Activated CD4-positive, alpha-beta T cell treated with anti-CD3 and anti-CD28 coated beads, Interleukin-2, amount 10 ng/mL, durations not matched to agents 24 days and 14 days (primary cell): Measurements from ENCODE around the gene NEK7. TPM values are rescaled to one million over a fixed set of nuclear protein-coding genes. Genes with fewer than 3 reads are reported as not detected.

Experiments used
- DNase-seq: peaks from one replicate; pipeline ENCODE4 v3.0.0; 2022
- H3K27ac Mint-ChIP-seq: one replicate; pipeline ENCODE4 v1.8.0; 2022; ENCODE audit warnings: mild to moderate bottlenecking, mixed read lengths
- H3K27me3 Mint-ChIP-seq: one replicate; pipeline ENCODE4 v1.8.0; 2022; ENCODE audit warnings: mixed read lengths
- H3K36me3 Mint-ChIP-seq: one replicate; pipeline ENCODE4 v1.8.0; 2022; ENCODE audit warnings: low read depth, mild to moderate bottlenecking, mixed read lengths
- H3K4me1 Mint-ChIP-seq: one replicate; pipeline ENCODE4 v1.8.0; 2021; ENCODE audit warnings: mixed read lengths
- H3K4me3 Mint-ChIP-seq: one replicate; pipeline ENCODE4 v1.8.0; 2022; ENCODE audit warnings: mild to moderate bottlenecking, moderate library complexity, mixed read lengths
- H3K9me3 Mint-ChIP-seq: one replicate; pipeline ENCODE4 v1.8.0; 2021; ENCODE audit warnings: mixed read lengths
- intact Hi-C: fragments of 100-400 bp; cut with micrococcal nuclease; formaldehyde crosslinking; loops from one replicate; pipeline ENCODE4 v1.15.1; 2023
- total RNA-seq: library from RNA; stranded (reverse); gene quantifications from 2 replicates; pipeline ENCODE4 v1.2.3, GENCODE V29; 2022

Gene NEK7
- total RNA-seq, 1 donor from 2014 or later, result 61.4 TPM

DNA sequence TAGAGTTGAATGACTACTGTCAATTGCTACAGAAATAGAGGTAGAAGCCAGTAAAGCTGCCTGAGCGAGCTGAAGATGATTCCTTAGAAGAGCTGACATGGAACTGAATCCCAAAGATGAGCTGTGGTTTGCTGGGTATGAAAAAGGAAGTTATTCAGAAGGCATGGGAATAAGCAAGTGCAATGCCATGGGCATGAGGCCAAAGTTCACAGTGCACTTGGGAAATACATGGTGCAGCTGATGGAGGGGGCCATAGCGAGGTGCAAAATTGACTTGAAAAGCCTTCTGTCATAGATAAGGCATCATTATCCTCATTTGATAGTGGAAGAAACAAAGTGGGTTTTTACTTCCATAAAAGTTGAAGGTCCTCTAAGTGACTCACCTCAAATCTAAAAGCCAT is 88.6 kb downstream of the NEK7 start:
- Mint-ChIP-seq H3K36me3 (peaks cover 27% of the 10 kb centered on the region), H3K4me3 (no peak overlapping the region), H3K27ac (no peak overlapping the region), H3K27me3 (no peaks in the 10 kb centered on the region), H3K9me3 (no peaks in the 10 kb centered on the region), H3K4me1 (peaks cover 17% of the 10 kb centered on the region)
- no peak for DNase-seq
- intact Hi-C loops, result no loop called here

DNA sequence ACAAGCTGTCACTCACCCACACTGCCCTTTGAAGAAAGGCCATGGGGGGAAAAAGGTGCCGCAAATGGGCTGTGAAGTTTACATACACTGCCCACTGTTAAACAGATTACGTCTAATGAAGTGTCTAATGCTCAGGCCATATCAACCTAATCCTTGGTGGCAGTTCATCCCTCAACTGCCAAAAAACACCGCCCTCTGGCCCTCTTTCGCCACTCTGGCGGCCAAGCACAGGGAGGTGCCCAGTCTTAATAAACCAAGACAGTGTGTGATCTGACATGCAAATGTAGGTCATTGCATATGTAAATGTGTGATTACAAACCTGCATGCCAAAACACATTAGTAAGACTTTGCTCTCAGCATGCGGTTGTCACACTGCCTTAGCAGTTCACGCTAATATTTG is 89.5 kb downstream of the NEK7 start:
- Mint-ChIP-seq H3K36me3 (peaks cover 27% of the 10 kb centered on the region), H3K27ac (no peak overlapping the region), H3K9me3 (no peaks in the 10 kb centered on the region), H3K4me1 (peaks cover 15% of the 10 kb centered on the region), H3K27me3 (no peaks in the 10 kb centered on the region), H3K4me3 (no peak overlapping the region)
- no peak for DNase-seq
- intact Hi-C loops, result no loop called here

DNA sequence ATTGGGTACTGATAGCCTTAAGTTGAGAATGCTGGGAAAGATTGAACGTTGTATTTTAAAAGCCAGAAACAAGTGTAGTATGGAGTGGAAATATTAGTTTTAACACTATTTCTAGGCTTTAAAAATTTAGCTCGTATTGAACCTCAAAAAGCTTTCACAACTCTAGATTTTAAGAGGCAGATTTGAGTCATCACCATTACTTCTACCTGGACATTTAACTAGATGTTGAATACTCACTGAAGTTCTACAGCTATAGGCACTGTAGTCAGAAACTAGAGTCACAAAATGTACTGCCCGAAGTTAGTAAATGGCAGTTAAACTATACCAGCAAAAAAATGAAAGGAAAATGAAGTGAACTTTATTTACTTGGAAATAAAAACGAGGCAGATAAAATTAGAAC is 96.5 kb downstream of the NEK7 start:
- no peaks in the 10 kb centered on the region for H3K27me3 Mint-ChIP-seq
- peak overlapping the region; percentile 14 for H3K27ac Mint-ChIP-seq
- no peak overlapping the region for H3K4me3 Mint-ChIP-seq
- H3K36me3 Mint-ChIP-seq, result peaks cover 25% of the 10 kb centered on the region
- H3K9me3 Mint-ChIP-seq, result no peaks in the 10 kb centered on the region
- intact Hi-C loops, result loop anchor here (10.0 kb wide), 3 partner anchors 212 to 362 kb away; no protein-coding TSS in a partner anchor
- no peak for DNase-seq
- H3K4me1 Mint-ChIP-seq, result peaks cover 29% of the 10 kb centered on the region

DNA sequence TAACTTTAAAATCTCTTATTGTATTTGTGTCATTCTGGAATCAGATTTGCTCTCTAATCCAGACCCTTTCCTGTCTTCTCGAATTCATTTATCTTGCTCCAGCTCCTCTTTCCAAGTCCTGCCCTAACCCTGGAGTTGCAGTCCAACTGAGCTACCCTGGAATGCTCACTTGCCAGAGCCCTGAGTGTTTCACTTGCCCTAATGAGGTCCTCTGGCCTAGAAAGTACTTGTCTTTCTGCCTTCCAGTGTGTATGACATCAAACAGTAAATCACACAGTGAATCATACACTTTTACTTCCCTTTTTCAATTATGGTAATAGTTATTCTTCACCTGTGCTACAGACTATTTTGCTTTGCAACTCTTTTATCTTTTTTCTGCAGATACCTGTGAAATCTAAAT is 96.9 kb downstream of the NEK7 start:
- DNase-seq, result peak; percentile 58
- Mint-ChIP-seq H3K27me3 (no peaks in the 10 kb centered on the region), H3K4me1 (peaks cover 29% of the 10 kb centered on the region), H3K27ac (peak overlapping the region; percentile 83), H3K36me3 (peaks cover 24% of the 10 kb centered on the region), H3K4me3 (peak overlapping the region; percentile 21), H3K9me3 (no peaks in the 10 kb centered on the region)
- intact Hi-C loops, result loop anchor here (10.0 kb wide), 3 partner anchors 211 to 361 kb away; no protein-coding TSS in a partner anchor

DNA sequence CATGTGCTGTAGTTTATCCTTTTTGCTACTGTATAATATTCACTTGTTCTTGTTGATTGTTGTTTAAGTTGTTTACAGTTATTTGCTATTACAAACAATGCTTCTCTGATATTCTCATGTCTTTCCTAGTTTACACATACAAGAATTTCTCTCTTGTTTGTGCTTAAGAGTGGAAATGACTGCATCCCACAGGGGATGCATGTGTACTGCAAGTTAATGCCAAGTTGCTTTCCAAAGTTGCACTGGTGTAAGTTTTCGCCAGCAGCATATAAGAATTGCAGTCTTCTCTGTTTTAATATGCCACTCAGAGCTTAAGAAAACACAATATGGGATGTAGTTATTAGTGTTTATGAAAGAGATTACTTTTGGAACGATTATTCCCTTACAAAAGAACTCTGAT is 97.7 kb downstream of the NEK7 start:
- Mint-ChIP-seq H3K9me3 (no peaks in the 10 kb centered on the region), H3K4me1 (peaks cover 32% of the 10 kb centered on the region), H3K4me3 (no peak overlapping the region), H3K27me3 (no peaks in the 10 kb centered on the region), H3K36me3 (peaks cover 20% of the 10 kb centered on the region), H3K27ac (no peak overlapping the region)
- no peak for DNase-seq
- intact Hi-C loops, result loop anchor here (10.0 kb wide), 3 partner anchors 210 to 360 kb away; no protein-coding TSS in a partner anchor

DNA sequence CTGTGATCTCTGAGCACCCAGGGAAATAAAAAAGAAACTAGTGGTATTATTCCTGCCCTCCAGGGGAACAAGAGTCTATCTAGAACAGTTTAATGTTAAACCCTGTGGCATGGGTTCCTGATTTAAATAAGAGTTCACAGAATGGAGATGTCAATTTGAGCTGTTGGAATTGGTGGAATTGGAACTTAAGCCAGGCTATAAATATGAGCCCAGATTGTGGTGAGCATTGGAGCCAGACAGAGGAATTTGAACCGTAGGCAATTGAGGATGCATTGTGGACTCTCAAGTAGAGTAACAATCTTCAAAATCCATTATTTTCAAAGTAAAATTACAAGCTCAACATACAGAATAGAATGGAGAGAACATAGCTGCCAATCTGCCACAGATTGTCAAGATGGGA is 98.2 kb downstream of the NEK7 start:
- H3K36me3 Mint-ChIP-seq, result peaks cover 20% of the 10 kb centered on the region
- H3K27me3 Mint-ChIP-seq, result no peaks in the 10 kb centered on the region
- no peak overlapping the region for H3K4me3 Mint-ChIP-seq
- DNase-seq, result no peak
- no peaks in the 10 kb centered on the region for H3K9me3 Mint-ChIP-seq
- intact Hi-C loops, result loop anchor here (5.0 to 10.0 kb wide), 5 partner anchors 168 to 427 kb away; no protein-coding TSS in a partner anchor
- H3K27ac Mint-ChIP-seq, result no peak overlapping the region
- peaks cover 36% of the 10 kb centered on the region for H3K4me1 Mint-ChIP-seq

DNA sequence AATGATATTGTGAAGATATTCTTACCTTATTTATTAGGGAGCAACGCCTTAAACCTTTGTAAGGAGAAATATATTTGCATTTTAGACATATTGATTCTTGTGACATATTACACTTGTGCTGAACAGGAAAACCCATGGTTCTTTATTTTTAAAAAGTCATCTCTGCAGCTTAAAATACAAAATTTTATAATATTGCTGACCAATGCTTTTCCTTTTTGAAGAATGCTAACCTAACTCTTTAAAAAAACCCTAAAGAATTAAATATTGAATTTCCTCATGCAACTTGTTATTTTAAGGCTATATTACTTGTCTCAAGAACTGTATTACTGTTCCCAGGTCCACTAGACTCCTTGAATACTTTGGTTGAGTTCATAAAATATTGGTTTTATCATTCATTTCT is 99.0 kb downstream of the NEK7 start:
- no peak for DNase-seq
- intact Hi-C loops, result loop anchor here (5.0 to 10.0 kb wide), 5 partner anchors 168 to 427 kb away; no protein-coding TSS in a partner anchor
- no peak overlapping the region for H3K4me3 Mint-ChIP-seq
- peaks cover 41% of the 10 kb centered on the region for H3K4me1 Mint-ChIP-seq
- no peaks in the 10 kb centered on the region for H3K9me3 Mint-ChIP-seq
- no peaks in the 10 kb centered on the region for H3K27me3 Mint-ChIP-seq
- no peak overlapping the region for H3K27ac Mint-ChIP-seq
- peaks cover 20% of the 10 kb centered on the region for H3K36me3 Mint-ChIP-seq

DNA sequence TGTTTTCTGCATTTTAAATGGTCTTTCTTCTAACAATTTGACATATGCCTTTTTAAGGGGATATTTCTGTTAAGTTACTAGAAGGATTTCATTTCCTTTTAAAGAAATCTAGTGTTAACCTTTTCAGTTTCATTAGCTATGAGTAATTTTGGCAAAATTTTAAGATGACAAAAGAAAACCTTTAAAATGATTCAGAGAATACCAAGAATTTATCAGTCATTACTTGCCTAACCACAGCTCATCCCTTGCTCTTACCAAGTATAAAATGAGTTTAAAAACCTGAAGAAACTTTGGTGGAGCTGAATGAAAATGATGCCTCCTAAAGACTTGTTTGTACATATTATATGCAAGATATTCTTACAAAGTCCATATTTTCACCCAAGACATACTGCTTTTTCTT is 101.7 kb downstream of the NEK7 start:
- no peak for DNase-seq
- Mint-ChIP-seq H3K27ac (peak overlapping the region; percentile 72), H3K4me1 (peaks cover 31% of the 10 kb centered on the region), H3K36me3 (peaks cover 22% of the 10 kb centered on the region), H3K9me3 (no peaks in the 10 kb centered on the region), H3K27me3 (no peaks in the 10 kb centered on the region), H3K4me3 (no peak overlapping the region)
- intact Hi-C loops, result loop anchor here (1.0 to 10.0 kb wide), 9 partner anchors 56 to 482 kb away; partner anchors contain the start of gene NEK7

DNA sequence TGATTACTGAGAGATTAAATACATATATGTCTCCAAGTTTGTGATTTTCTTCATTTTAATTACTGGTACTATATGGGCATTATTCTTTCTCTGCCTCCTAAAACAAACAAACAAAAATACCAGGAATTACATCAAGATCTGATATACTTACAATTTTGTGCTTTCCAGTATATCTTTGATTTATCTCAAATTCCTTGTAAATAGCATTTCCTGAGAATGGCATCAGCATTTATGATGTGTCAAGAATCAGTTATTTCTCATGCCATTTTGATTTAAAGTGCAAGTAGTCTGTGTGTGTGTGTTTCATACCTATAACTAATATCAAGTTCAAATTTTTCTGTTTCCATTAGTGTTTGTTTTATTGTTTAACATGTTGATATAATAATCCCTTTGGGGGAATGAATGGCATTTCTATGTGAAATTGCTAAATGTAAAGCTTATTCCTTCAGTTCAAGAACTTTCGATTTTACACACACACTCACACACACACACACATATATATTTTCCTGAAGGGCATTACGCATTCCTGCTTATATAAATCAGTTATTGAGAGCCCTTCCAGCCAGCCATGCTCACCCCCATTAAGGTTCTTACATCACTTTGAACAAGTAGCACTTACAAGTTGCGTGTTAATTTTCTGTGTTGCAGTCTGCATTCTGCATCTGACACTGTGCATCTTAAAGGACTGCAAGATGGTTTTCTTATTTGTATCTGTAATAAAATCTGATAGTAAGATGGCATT is 102.7 kb downstream of the NEK7 start:
- no peak for DNase-seq
- peak overlapping the region; percentile 29 for H3K4me3 Mint-ChIP-seq
- H3K27ac Mint-ChIP-seq, result peak overlapping the region; percentile 49
- intact Hi-C loops, result loop anchor here (2.0 to 10.0 kb wide), 6 partner anchors 57 to 423 kb away; no protein-coding TSS in a partner anchor
- H3K36me3 Mint-ChIP-seq, result peaks cover 24% of the 10 kb centered on the region
- H3K4me1 Mint-ChIP-seq, result peaks cover 27% of the 10 kb centered on the region
- no peaks in the 10 kb centered on the region for H3K27me3 Mint-ChIP-seq
- H3K9me3 Mint-ChIP-seq, result no peaks in the 10 kb centered on the region

DNA sequence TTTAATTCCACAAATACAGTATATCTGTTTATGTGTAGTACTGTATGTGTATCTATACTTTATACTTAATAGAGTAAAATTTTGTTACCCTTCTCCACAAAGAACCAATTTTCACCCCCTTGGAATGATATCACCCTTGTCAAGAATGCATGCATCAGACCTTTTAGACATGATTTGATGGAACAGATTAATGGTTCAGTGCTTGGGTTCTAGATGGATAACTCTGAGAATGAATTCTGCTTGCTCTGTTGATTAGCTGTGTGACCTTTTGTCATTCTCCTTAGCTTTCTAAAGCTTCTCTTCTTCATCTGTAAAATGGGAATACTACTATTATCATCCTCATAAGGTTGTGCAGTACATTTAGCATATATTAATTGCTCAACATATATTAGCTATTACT is 105.1 kb downstream of the NEK7 start:
- peaks cover 27% of the 10 kb centered on the region for H3K4me1 Mint-ChIP-seq
- intact Hi-C loops, result no loop called here
- no peak overlapping the region for H3K4me3 Mint-ChIP-seq
- no peaks in the 10 kb centered on the region for H3K9me3 Mint-ChIP-seq
- peaks cover 21% of the 10 kb centered on the region for H3K36me3 Mint-ChIP-seq
- no peaks in the 10 kb centered on the region for H3K27me3 Mint-ChIP-seq
- H3K27ac Mint-ChIP-seq, result no peak overlapping the region
- DNase-seq, result no peak

DNA sequence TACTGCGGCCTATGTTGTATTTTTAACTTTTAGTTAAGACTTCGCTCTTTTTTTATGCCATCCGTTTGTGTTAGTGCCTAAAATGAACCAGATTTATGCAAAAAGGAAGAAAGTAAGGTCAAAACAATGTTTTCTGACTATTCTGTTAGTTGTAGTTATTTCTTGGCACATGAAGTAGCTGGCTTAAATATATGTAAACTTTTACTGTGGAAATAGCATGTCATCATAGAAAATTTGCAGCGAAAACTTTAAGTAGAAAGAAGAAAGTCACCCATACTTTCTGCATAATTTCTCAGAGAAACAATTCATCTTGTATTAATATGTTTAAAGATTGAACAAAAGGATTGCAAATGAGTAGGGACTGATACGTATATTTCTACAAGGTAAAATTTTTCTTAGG is 106.4 kb downstream of the NEK7 start:
- Mint-ChIP-seq H3K4me3 (no peak overlapping the region), H3K36me3 (peaks cover 18% of the 10 kb centered on the region), H3K27me3 (no peaks in the 10 kb centered on the region), H3K4me1 (peaks cover 24% of the 10 kb centered on the region), H3K9me3 (no peaks in the 10 kb centered on the region), H3K27ac (no peak overlapping the region)
- no peak for DNase-seq
- intact Hi-C loops, result no loop called here

DNA sequence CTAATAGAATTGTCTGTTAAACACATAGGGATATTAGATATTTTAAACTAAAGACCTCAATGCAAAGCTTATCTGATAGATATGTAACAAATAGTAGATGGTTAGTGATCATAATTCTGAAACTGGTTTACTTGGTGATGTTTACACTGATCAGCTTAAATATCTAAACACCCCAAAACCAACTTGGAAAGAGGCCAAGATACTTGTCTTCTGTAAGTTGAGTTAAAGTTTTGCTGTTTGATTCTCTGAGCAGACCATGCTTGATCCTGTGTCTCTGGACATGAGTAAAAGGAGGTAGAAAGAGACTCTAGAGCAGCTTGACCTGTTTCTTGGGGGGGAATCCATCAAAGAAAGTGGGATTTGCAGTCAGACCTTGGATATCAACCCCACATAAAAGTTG is 107.5 kb downstream of the NEK7 start:
- H3K4me3 Mint-ChIP-seq, result no peak overlapping the region
- DNase-seq, result no peak
- no peak overlapping the region for H3K27ac Mint-ChIP-seq
- peaks cover 16% of the 10 kb centered on the region for H3K36me3 Mint-ChIP-seq
- H3K4me1 Mint-ChIP-seq, result peaks cover 22% of the 10 kb centered on the region
- no peaks in the 10 kb centered on the region for H3K27me3 Mint-ChIP-seq
- intact Hi-C loops, result no loop called here
- no peaks in the 10 kb centered on the region for H3K9me3 Mint-ChIP-seq

DNA sequence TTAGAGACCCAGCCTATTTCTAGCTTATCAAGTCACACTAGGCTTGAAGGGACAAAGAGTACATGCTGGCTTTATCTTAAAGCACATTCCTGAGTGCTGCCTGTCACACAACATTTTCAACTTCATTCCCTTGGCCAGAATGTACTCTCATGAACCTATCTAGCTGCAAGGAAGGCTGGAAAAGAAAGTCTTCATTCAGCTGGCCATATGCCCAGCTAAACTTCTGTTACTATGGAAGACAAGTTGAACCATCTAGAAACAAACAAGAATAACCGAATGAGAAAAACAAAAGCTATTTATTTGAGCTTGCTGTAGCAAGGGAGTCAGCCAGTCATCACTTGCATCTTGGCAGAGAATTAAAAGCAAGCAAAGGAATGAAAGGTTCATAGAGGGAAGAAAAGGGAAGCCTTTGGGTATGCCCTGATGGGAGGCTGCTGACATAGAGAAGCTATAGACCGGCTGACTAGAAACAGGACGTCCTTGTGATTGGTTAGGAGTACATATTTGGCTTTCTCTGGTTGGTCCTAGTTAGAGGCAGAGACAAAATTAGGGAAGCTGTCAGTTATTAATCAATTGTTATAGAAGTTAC is 108.4 kb downstream of the NEK7 start:
- H3K36me3 Mint-ChIP-seq, result peaks cover 16% of the 10 kb centered on the region
- H3K4me1 Mint-ChIP-seq, result peaks cover 14% of the 10 kb centered on the region
- no peak for DNase-seq
- no peaks in the 10 kb centered on the region for H3K9me3 Mint-ChIP-seq
- H3K27ac Mint-ChIP-seq, result no peak overlapping the region
- no peaks in the 10 kb centered on the region for H3K27me3 Mint-ChIP-seq
- intact Hi-C loops, result no loop called here
- H3K4me3 Mint-ChIP-seq, result no peak overlapping the region

DNA sequence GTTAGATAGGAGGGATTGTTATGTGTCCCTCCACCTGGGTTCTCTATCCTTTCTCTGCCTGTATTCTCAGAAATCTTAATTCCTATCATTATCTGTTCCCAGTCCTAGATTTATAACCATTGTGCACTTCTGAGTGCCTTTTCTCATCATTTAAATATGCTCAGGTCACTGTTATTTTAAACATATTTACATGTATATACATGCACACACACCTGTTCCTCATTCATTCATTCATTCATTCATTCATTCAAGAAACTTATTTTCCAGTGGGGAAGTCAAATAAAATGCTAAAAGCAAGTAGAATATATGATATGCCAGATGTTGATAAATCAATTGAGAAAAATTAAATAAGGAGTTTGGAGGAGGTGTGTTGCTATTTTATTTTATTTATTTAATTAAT is 110.3 kb downstream of the NEK7 start:
- Mint-ChIP-seq H3K27ac (no peak overlapping the region), H3K4me3 (no peak overlapping the region), H3K36me3 (peaks cover 18% of the 10 kb centered on the region), H3K9me3 (no peaks in the 10 kb centered on the region), H3K27me3 (no peaks in the 10 kb centered on the region), H3K4me1 (peaks cover 11% of the 10 kb centered on the region)
- DNase-seq, result no peak
- intact Hi-C loops, result no loop called here
